ENCODE data around the gene SGTA. TPM values are rescaled to one million over a fixed set of nuclear protein-coding genes. Genes with fewer than 3 reads are reported as not detected.
"Not testable (repeated sequence)": the region's sequence is repeated elsewhere in the genome, so short reads cannot be mapped to it uniquely, and the experiment has no call there.

SGTA gene
- total RNA-seq, 1 experiment from 2014 or later: 87.9 TPM

DNA sequence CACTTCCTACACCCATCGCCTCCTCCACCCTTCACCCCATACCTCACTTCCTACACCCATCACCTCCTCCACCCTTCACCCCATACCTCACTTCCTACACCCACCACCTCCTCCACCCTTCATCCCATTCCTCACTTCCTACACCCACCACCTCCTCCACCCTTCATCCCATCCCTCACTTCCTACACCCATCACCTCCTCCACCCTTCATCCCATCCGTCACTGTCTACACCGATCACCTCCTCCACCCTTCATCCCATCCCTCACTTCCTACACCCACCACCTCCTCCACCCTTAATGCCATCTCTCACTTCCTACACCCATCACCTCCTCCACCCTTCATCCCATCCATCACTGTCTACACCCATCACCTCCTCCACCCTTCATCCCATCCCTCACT is 69.9 kb downstream of the SGTA start:
- not testable (repeated sequence) for DNase-seq (ENCODE audit: low read depth)

DNA sequence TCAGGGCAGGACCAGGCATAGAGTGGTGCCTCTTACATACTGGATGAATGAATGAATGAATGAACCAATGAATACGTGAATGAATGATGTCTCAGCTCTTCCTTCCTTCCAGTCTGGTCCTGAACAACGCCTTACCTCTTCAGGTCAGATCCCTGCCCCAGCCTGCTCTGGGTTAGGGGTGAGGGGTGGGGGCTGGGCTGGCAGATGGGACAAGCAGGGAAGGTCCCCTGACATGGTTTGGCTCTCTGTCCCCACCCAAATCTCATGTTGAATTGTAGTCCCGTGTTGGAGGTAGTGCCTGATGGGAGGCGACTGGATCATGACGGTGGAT is 71.2 kb downstream of the SGTA start:
- DNase-seq (ENCODE audit: low read depth): no peak

DNA sequence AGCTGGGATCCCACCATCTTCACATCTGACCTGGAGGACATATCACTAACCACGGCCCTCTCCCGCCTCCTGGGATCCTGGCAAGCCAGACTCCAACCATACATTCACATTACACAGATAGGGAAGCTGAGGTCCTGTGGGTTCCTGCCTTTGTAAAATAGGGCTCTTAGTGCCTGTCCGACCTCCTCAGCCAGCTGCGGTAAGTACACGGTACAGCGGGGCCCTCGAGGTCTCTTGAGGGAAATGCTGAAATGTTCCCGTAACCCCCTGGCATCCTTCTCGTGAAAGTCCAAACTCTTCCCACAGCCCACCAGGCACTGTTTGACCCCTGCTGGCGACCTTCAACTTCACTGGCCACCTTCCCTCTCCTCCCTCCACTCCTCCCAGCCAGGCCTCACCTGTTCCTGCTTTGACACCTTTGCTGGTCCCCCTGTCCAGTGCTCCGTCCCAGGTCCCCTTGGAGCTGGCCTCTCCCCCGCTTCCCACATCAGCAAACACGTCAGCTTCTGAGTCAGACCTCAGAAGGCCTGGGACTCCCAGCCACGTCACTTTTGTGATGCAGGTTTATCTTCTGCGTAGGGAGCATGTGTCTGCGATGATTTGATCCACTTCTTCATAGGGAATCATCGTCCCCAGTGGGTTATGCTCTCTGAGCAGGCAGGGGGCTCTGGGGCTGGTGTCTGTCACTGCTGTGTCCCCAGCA is 71.8 kb downstream of the SGTA start:
- DNase-seq (ENCODE audit: low read depth): peak; percentile 82

DNA sequence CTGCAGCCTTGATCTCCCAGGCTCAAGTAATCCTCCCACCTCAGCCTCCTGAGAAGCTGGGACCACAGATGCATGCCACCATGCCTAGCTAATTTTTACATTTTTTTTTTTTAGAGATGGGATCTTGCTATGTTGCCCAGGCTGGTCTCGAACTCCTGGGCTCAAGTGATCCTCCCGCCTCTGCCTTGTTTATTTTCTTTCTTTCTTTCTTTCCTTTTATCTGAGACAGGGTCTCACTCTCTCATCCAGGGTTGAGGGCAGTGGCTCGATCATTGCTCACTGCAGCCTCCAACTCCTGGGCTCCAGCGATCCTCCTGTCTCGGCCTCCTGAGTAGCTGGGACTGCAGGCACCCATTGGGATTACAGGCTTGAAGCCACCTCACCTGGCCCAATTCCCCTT is 76.8 kb downstream of the SGTA start:
- no peak for DNase-seq (ENCODE audit: low read depth)

Other genes with a start within 250 kb of the SGTA start
- gene GNG7, start 80.6 kb downstream of the SGTA start, total RNA-seq (2014; rRNA removed; shearing (Covaris generic)): 0.12 TPM in 1 of 2 replicates, not detected in the other
- gene DIRAS1, start 61.9 kb downstream of the SGTA start, total RNA-seq (2014; rRNA removed; shearing (Covaris generic)): 1.2 and 1.6 TPM in 2 replicates
- 73.7 and 80.4 TPM in 2 replicates for gene SLC39A3, start 43.3 kb downstream of the SGTA start, total RNA-seq (2014; rRNA removed; shearing (Covaris generic))
- gene THOP1, start 2.2 kb upstream of the SGTA start, total RNA-seq (2014; rRNA removed; shearing (Covaris generic)): 61.7 and 134 TPM in 2 replicates
- 4.6 and 4.9 TPM in 2 replicates for gene ZNF554, start 36.6 kb upstream of the SGTA start, total RNA-seq (2014; rRNA removed; shearing (Covaris generic))
- 8.3 and 8.7 TPM in 2 replicates for gene ZNF555, start 58.2 kb upstream of the SGTA start, total RNA-seq (2014; rRNA removed; shearing (Covaris generic))
- gene ZNF556, start 84.1 kb upstream of the SGTA start, total RNA-seq (2014; rRNA removed; shearing (Covaris generic)): 0.52 TPM in 1 of 2 replicates, not detected in the other
- gene ZNF57, start 117.7 kb upstream of the SGTA start, total RNA-seq (2014; rRNA removed; shearing (Covaris generic)): 5.0 and 8.4 TPM in 2 replicates
- 4.9 and 7.6 TPM in 2 replicates for gene ZNF77, start 161.7 kb upstream of the SGTA start, total RNA-seq (2014; rRNA removed; shearing (Covaris generic))
- 0.10 and 2.8 TPM in 2 replicates for gene TLE6, start 194.3 kb upstream of the SGTA start, total RNA-seq (2014; rRNA removed; shearing (Covaris generic))
- gene TLE2, start 246.0 kb upstream of the SGTA start, total RNA-seq (2014; rRNA removed; shearing (Covaris generic)): not detected in 2 replicates

All from M059J (cell line).